NCI-H510A (cell line): ENCODE results near the gene LDHD.
A peak's percentile ranks its signal among the peaks of the same experiment; 100 is the strongest.
"Not testable (repeated sequence)": the region's sequence is repeated elsewhere in the genome, so short reads cannot be mapped to it uniquely, and the experiment has no call there.

Experiments
- DNase-seq: peaks from one replicate; lab custom pipeline; 2025; lab: John Stamatoyannopoulos, UW

LDHD gene

DNA sequence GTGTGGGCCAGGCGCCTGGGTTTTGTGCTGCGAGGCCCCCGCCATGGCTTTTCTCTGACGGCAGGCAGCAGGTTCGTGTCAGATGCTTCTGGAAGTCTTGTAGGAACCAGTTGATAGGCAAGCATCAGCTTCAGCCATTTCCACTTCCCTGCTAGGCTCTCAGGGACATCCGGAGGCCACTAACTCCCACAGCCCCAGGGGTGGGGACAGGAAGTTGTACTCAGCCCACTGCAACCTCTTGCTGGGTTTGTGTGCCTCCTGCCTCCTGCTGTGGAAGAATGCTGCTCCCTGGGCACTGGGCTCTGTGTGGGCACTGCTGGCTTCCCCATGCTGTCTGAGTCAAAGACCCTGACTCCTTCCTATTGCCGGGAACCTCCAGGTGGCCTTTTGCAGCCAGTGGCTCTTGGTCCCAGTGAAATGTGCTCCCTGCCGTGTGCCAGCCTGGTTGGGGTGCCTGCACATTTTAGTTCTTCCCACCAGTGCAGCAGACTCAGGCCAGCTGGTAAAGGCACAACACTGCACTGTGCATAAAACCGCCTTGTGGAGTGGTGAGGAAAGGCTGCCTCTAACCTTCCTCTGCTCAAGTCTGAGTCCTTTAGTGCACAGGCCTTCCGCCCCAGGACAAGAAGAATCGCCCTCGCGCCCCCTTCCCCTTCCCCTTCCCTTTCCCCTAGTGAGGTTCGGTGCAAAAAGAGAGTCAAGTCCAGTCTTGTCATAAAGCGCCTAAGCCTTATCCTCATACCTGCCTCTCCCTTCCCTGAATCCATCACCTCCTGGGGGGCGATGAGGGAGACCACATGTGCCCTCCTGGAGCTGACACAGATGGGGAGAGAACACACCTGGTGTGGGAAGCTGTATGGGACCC lies 16.6 kb downstream of the LDHD start:
- DNase-seq = peak; percentile 12

DNA sequence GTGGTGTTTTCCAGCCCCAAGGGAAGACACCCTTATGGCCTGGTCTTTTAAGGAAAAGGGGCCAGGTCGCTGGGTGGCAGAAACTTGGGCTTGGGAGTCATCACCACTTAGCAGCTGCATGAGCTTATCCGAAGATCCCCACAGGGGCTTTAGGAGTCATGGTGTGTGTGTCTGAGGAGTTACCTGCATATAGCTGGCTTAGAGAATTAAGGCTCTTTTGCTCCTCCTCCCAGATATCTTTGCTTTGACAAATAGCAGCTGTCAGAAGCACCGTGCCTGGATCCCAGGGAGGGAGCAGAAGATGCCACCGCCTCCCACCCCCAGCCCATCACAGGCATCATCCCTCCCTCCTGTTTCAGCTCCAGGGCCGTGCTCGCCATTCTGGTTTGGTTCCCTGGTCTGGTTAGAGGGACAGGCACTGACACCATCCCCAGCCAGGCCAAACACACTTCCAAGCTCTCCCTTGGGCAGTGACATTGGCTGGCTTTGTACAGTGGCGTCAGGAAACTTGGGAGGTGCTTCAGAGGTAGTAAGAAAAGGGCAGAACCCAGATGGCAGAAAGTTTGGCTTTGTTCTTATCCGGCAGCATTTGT lies 17.4 kb downstream of the LDHD start:
- DNase-seq = peak; percentile 25

DNA sequence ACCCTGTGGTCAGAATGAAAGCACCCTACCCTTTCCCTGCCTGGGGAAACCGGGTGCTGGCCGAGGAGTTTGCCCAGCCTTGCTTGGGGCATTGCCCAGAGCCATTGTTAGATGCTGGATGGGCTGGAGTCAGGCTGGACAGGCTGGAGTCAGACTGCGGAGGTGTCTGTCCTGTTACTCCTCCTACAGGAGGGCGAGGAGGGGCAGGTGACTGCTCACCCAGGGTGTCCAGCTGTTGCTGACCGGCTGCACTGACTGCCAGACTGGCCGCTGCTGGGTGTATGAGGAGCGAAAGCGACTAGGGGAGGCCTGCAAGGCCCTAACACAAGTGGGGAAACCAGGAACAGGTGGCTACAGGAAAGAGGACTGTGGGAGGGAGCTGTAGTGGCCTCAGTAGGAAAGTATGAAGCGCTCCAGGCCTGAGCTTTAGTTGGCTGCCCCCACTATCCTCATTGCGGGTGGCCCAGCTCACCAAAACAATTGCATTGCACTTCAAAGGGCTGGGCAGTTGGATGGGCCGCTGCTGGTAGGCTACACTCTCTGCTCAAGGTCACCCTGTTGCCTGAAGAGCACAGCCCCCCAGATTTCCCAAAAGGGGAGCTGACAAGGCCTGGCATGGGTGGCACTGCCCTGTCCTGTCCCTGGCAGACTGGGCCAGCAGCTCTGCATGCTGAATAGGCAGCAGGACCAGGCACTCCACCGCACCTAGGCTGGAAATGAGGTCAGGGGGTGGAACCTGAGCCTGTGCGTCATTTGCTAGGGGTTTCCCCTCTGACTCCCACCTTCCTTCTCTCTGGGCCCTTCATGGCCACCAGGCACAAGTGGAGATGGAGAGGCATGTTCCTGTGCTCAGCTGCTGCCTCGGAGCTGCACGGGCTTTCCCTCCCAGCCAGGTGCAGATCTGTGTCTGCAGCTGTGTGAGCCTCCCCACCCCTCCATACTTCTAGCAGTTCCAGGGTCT lies 18.4 kb downstream of the LDHD start:
- peak; percentile 62 for DNase-seq

DNA sequence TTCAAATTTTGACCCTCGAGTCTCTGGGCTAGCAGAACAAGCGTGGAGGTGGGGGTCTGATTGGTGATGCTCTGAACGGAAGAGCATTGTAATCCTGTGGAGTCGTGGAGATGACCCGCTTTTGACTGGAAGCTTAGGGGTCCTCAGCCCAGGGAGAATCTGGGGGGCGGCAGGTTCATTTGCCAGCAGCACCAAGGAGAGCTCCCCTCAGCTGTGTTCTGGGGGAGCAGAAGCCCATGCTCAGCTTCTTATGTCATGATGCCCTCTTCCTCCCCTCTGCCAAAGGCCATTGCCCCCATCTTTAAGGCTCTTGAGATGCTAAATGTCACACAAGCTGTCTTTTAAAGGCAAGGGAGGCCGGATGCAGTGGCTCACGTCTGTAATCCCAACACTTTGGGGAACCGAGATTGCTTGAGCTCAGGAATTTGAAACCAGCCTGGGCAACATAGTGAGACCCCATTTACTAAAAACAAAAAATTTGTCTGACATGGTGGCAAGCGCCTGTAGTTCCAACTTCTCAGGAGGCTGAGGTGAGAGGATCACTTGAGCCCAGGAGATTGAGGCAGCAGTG lies 19.3 kb downstream of the LDHD start:
- no peak for DNase-seq

- peak; percentile 64 for DNase-seq
Measured at GRCh38 chr16:75096656-75097055, 19.9 kb downstream of the LDHD start.

DNA sequence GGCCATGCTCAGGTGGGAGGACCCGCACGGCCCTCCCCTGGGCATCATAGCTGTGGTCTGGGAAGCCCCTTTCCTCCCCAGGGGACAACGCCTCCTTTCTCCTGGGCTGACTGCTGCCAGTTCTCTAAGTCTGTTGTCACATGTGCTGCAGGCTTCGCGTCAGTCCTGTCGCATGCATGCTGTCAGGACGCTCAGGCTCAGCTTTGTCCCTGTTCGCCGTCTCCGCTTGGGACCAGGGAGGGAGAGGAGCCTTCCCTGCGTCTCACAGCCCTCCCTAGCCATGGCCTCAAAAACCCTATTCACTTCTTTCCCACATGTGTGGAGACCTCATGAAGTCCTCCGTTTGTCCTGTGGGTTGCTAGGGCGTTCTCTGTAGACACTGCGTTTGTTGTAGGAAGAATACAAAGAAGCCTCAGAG lies 21.4 kb downstream of the LDHD start:
- no peak for DNase-seq

GRCh38 chr16:75093598-75094540 lies 22.7 kb downstream of the LDHD start:
- DNase-seq = no peak

GRCh38 chr16:75092777-75093176 lies 23.8 kb downstream of the LDHD start:
- DNase-seq = no peak

DNA sequence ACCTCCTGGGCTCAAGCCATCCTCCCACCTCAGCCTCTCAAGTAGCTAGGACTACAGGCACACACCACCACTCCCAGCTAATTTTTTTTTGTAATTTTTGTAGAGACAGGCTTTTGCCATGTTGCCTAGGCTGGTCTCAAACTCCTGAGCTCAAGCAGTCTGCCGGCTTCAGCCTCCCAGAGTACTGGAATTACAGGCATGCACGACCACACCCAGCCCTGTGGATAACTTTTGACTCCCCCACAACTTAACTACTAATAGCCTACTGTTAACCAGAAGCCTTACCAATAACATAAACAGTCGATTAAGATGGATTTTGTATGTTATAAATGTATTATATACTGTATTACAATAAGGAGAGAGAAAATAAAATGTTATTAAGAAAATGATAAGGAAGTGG lies 25.0 kb downstream of the LDHD start:
- DNase-seq = not testable (repeated sequence)

GRCh38 chr16:75090899-75091298 lies 25.7 kb downstream of the LDHD start:
- DNase-seq = not testable (repeated sequence)

DNA sequence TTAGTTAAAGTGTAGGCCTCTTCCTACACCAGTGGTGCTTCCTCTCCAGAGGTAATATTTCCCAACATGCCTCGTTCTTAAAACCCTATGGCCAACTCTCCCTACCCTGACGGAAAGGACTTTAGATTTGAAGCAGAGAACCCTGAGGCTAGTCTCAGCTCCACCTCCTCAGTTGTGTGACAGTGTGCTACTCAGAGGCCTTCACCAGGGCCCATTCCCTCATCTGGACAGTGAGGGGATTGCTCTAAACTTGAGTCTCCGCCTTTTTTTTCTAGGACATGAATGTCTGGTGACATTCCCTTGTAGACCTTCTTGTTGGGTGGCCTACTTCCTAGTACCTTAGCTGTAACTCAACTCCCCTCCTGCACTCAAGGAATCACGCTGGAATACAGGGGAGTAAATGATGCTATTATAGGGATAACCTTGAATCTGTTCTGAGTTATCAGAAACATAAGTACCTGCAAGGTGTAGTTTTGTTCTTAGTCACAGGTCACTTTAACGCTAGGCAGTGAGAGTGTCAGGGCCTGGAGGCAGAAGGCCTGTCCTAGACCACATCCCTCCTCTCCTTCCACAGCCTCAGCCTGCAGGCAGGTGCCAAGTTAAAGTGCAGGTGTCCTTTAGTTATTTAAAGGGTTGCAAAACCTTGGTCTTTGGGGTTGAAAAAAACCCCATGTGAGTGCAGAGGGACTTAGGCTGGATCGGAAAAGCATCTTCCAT lies 26.9 kb downstream of the LDHD start:
- DNase-seq = no peak

- DNase-seq = no peak
Measured at GRCh38 chr16:75088934-75089333, 27.6 kb downstream of the LDHD start.

- no peak for DNase-seq
Measured at GRCh38 chr16:75088216-75088615, 28.4 kb downstream of the LDHD start.

GRCh38 chr16:75087375-75087979 lies 29.1 kb downstream of the LDHD start:
- DNase-seq = peak; percentile 89

GRCh38 chr16:75086688-75087374 lies 29.7 kb downstream of the LDHD start:
- no peak for DNase-seq

- DNase-seq = no peak
Measured at GRCh38 chr16:75086281-75086680, 30.3 kb downstream of the LDHD start.

- DNase-seq = no peak
Measured at GRCh38 chr16:75085556-75085955, 31.0 kb downstream of the LDHD start.

GRCh38 chr16:75083813-75084212 lies 32.8 kb downstream of the LDHD start:
- DNase-seq = no peak

GRCh38 chr16:75081179-75081859 lies 35.3 kb downstream of the LDHD start:
- DNase-seq = no peak
